Stimulated activated CD4-positive, alpha-beta T cell treated with anti-CD3 and anti-CD28 coated beads, Interleukin-15, amount 100 ng/mL, for 1 hour (primary cell): ENCODE measurements around the gene TNIK.
"Not testable (repeated sequence)": the region's sequence is repeated elsewhere in the genome, so short reads cannot be mapped to it uniquely, and the experiment has no call there.

Source experiments
- DNase-seq, 2 donors: peaks; one replicate each; pipeline ENCODE4 v3.0.0-alpha.2; 2020; ENCODE audit warnings: low read depth in 1 of 2, low spot score in 1 of 2

Gene TNIK

GRCh38 chr3:171446801-171447578 is 13.2 kb downstream of the TNIK start:
- no peak for DNase-seq

DNA sequence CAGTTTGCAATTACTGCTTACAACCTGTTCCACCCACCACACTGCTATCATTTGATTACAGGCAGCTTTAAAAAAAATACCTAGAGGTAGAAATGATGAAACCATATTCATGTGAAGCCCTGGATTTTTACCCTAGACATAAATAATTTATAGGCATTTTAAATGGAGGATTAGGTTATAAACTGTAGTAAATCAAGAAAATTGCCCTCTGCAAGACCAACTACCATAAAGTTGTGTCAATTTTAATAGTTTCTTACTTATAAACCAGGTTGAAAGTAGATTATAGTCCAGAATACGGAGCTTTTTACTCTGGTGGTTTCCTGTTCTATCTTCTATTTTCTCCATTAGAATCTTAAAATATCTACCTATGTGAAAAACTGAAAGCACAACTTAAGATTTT is 13.9 kb downstream of the TNIK start:
- DNase-seq, result no peak

- no peak for DNase-seq
These were observed 14.5 kb downstream of the TNIK start for GRCh38 chr3:171445620-171446204.

DNA sequence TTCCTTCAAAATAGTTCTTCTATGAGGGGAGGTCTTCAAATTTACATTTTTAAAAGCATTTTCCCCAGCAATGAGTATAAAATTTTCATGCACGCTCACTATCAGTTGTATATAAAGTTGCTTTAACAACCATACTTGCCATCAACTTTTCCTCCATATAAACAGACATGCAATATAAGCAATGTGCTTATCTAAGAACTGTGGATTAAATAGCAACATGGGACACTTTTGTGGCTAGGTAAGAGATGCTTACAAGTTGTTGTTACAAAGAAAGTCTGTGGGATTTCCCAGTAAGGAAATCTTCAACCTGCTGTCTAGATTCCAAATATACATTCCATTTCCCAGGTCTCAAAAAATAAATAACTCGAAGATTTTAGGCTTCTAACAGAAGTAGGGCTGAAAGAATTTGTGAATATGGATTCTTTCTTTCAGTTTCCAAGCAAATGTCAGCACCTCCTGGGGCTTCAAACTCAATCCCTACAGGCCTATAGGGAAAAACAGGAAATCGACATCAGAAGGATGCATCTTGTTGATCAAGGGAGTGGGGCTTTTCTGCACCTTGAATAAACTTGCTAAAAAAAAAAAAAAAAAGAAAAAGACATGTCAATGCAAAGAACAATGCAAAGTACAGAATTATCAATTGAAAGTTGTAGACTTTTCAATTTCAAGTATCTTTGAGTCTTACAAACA is 16.1 kb downstream of the TNIK start:
- DNase-seq, result no peak

DNA sequence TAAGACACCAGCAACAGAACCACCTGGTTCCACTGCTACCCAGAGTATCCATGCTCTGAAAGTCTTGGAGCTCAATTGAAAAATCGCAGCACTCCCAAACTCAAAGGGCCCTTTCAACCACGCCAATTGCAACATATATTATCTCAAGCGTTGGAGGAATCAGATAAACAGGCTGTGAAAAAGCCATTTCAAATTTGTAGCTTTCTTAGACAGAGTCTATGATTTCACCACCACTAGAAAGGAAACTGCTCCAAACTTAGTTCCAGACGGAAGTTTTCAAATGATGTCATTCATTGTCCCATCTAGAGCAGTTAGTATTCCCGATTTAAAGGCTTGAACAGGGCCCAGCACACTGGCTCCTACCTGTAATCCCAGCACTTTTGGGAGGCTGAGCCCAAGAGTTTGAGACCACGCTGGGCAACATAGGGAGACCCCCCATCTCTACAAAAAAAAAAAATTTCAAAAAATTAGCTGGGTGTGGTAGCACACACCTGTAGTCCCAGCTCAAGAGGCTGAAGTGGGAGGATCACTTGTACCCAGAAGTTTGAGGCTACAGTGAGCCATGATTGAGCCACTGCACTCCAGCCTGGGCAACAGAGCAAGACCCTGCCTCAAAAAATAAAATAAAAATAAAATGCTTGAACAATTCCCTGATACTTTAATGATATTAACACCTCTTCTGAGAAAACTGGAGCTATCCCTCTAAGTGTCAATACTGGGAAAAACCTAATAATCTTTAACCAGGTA is 16.8 kb downstream of the TNIK start:
- DNase-seq, result no peak

- DNase-seq, result no peak
These were observed 18.0 kb downstream of the TNIK start for GRCh38 chr3:171442184-171442583.

DNA sequence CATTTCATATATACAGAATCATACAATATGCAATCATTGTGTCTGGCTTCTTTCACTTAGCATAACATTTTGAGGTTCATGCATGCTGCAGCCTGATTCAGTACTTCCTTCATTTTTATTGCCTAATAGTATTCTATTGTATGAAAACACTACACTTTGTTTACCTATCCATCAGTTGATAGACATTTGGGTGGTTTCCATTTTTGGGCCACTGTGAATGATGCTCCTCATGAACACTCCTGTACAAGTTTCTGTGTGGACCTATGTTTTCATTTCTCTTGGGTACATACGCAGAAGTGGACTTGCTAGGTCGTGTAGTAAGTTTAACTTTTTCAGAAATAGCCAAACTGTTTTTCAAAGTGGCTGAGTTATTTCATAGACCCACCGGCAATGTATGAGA is 18.8 kb downstream of the TNIK start:
- DNase-seq, result no peak

DNA sequence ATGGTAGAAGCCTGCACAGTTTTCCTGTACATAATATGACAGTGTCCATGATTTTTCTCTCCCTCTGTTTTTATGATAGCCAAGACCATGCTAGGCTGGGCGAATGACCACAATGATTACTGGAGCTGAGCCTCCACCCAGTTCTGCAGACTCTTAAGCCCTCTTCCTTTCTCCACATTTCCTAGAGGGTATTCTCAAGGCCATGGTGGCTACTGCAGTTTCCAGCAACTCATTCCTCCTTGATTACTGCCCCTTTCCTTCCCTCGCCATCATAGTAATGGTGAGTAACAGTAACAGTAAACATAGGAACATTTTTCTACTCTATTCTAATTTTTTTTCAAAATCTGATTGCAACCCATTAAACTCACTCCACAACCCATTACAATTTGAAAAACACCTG is 20.2 kb downstream of the TNIK start:
- no peak for DNase-seq

GRCh38 chr3:171437115-171437756 is 23.0 kb downstream of the TNIK start:
- no peak for DNase-seq

DNA sequence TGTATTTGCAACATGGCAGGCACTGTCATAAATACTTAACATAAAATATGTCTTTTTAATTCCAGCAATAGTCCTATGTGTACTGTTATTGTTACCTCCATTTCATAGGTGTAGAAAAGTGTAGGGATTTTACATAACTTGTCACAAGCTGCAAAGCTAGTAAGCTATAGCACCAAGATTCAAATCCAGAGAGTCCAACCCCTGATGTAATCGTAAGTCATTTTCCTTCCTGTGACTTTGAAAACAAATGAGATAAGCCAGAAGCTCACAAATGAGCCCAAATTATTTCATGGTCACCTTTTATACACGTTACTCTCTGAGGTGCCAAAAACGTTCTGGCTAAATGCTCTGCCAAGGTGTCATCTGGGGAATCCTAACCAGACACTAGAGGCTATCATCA is 23.8 kb downstream of the TNIK start:
- no peak for DNase-seq

DNA sequence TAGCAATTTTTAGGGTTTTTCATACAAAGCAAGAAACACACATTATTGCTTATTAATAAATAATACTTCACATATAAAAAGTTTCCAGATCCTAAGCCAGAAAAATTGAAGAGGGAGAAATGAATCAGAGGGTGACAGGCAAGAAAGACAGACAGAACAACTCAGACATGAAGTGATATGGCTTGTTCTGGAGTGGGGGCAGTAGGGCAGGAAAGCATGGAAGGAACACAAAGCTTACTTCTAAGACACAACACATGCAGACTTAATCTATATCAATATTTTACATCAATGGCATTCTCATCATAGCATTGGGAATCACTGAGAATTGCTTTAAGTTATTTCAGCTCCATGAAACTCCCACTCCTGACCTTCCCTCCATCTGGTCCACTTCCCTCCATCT is 24.4 kb downstream of the TNIK start:
- no peak for DNase-seq

DNA sequence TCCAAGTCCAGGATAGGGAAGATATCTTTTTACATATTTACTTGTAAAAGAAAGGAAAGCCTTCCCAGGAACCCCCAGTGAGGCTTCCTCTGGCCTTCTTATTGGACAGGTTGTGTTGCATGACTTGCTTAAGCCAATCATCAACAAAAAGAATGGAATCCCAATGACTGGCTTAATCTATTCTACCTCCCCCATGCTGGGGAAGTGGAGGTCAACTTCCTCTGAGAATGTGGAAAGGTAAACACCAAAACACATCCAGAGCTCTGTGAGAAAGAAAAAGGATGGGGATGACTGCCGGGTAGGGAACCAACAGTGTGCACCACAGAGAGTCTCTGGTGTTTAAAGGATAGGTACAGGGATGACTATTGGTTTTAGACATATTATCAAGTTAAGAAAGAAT is 25.1 kb downstream of the TNIK start:
- no peak for DNase-seq

DNA sequence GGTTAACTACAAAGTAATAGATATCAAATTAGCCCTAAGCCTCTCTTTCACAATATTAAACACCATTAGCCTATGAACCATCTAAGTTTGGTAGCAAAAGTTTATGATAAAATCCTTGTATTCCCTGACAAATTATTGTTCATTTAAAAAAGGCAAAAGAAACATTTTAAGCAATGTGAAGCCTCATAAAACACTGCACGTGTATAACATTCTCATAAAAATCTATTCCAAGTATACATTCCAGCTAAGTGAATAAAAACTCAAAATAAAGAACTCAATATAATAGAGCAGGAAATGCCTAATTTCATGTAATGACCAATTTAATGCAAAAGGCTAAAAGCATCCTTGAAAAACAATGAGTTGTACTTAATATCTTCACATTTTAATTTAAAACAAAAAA is 27.7 kb downstream of the TNIK start:
- DNase-seq, result no peak

GRCh38 chr3:171431550-171431949 is 28.7 kb downstream of the TNIK start:
- no peak for DNase-seq

GRCh38 chr3:171430530-171430929 is 29.7 kb downstream of the TNIK start:
- no peak for DNase-seq

DNA sequence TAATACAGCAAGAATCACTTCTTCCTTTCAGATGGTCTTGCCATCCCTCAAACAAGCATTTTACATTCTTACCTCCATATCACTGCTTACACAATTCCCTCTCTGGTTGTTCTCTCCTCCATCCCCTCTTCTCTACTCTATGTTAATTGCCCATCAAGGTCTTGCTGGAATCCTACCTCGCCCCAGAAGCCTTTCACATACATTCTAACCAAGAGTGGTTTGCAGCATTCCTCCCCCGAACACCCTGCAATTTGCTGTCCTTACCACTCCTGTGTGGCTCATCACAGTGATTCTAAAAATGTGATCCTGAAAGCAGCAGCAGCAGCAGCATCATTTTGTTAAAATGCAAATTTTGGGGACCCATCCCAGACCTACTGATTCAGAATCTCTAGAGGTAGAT is 30.6 kb downstream of the TNIK start:
- DNase-seq, result no peak

GRCh38 chr3:171428892-171429291 is 31.3 kb downstream of the TNIK start:
- no peak for DNase-seq

DNA sequence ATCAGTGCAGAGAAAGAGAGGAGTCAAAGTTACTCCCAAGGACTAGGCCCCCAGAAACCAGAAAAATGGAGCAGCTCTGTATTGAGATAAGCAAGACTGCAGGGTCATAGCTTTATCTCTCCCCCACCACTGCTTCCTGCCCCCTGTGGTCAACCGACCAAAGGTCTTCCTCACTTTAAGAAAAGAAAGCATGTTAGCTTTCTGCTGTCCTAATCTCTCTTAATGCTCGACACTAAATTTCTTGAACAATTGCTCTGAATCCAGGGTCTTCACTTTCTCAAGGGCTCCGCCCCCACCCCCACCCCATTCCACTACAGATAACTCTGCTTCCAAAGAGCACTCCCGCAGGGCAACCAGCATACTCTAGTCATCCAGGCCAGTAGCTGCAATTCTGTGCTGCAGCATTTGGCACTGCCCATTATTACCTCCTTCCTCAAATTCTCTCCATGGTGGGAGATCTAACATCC is 31.9 kb downstream of the TNIK start:
- DNase-seq, result no peak

- no peak for DNase-seq
These were observed 32.4 kb downstream of the TNIK start for GRCh38 chr3:171427771-171428320.

DNA sequence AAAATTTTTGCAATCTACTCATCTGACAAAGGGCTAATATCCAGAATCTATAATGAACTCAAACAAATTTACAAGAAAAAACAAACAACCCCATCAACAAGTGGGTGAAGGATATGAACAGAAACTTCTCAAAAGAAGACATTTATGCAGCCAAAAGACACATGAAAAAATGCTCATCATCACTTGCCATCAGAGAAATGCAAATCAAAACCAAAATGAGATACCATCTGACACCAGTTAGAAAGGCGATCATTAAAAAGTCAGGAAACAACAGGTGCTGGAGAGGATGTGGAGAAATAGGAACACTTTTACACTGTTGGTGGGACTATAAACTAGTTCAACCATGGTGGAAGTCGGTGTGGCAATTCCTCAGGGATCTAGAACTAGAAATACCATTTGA is 36.1 kb downstream of the TNIK start:
- DNase-seq, result not testable (repeated sequence)

DNA sequence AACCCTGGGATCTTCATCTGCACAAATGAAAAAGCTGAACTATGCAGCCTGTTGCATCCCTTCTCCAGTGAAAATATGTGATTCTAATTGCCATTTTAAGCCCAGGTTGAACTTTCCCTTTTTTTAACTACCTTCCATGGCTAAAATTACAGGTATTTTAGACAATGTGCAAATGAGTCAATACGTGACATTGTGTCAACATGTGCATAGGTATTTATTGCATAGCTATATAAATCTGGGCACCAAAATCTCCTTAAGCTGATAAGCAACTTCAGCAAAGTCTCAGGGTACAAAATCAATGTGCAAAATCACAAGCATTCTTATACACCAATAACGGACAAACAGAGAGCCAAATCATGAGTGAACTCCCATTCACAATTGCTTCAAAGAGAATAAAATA is 37.4 kb downstream of the TNIK start:
- not testable (repeated sequence) for DNase-seq
